ENCODE data around the gene STUB1.

DNA sequence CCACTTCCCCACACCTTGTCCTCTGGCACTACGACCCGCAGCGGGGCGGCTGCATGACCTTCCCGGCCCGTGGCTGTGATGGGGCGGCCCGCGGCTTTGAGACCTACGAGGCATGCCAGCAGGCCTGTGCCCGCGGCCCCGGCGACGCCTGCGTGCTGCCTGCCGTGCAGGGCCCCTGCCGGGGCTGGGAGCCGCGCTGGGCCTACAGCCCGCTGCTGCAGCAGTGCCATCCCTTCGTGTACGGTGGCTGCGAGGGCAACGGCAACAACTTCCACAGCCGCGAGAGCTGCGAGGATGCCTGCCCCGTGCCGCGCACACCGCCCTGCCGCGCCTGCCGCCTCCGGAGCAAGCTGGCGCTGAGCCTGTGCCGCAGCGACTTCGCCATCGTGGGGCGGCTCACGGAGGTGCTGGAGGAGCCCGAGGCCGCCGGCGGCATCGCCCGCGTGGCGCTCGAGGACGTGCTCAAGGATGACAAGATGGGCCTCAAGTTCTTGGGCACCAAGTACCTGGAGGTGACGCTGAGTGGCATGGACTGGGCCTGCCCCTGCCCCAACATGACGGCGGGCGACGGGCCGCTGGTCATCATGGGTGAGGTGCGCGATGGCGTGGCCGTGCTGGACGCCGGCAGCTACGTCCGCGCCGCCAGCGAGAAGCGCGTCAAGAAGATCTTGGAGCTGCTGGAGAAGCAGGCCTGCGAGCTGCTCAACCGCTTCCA is 46.7 kb upstream of the STUB1 start:
- TF ChIP-seq, protein P1, sequence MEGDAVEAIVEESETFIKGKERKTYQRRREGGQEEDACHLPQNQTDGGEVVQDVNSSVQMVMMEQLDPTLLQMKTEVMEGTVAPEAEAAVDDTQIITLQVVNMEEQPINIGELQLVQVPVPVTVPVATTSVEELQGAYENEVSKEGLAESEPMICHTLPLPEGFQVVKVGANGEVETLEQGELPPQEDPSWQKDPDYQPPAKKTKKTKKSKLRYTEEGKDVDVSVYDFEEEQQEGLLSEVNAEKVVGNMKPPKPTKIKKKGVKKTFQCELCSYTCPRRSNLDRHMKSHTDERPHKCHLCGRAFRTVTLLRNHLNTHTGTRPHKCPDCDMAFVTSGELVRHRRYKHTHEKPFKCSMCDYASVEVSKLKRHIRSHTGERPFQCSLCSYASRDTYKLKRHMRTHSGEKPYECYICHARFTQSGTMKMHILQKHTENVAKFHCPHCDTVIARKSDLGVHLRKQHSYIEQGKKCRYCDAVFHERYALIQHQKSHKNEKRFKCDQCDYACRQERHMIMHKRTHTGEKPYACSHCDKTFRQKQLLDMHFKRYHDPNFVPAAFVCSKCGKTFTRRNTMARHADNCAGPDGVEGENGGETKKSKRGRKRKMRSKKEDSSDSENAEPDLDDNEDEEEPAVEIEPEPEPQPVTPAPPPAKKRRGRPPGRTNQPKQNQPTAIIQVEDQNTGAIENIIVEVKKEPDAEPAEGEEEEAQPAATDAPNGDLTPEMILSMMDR (IDR thresholded peaks at IDR 0.05; ENCODE audit: low read depth, low read length, missing input control) = no peak
- no peak for TF ChIP-seq RAD21 (IDR thresholded peaks at IDR 0.05)
- TF ChIP-seq, protein P2, sequence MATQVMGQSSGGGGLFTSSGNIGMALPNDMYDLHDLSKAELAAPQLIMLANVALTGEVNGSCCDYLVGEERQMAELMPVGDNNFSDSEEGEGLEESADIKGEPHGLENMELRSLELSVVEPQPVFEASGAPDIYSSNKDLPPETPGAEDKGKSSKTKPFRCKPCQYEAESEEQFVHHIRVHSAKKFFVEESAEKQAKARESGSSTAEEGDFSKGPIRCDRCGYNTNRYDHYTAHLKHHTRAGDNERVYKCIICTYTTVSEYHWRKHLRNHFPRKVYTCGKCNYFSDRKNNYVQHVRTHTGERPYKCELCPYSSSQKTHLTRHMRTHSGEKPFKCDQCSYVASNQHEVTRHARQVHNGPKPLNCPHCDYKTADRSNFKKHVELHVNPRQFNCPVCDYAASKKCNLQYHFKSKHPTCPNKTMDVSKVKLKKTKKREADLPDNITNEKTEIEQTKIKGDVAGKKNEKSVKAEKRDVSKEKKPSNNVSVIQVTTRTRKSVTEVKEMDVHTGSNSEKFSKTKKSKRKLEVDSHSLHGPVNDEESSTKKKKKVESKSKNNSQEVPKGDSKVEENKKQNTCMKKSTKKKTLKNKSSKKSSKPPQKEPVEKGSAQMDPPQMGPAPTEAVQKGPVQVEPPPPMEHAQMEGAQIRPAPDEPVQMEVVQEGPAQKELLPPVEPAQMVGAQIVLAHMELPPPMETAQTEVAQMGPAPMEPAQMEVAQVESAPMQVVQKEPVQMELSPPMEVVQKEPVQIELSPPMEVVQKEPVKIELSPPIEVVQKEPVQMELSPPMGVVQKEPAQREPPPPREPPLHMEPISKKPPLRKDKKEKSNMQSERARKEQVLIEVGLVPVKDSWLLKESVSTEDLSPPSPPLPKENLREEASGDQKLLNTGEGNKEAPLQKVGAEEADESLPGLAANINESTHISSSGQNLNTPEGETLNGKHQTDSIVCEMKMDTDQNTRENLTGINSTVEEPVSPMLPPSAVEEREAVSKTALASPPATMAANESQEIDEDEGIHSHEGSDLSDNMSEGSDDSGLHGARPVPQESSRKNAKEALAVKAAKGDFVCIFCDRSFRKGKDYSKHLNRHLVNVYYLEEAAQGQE (IDR thresholded peaks at IDR 0.05) = no peak

Data from liver (tissue), 3 donors.